ENCODE results near the gene ZNF438.

DNA sequence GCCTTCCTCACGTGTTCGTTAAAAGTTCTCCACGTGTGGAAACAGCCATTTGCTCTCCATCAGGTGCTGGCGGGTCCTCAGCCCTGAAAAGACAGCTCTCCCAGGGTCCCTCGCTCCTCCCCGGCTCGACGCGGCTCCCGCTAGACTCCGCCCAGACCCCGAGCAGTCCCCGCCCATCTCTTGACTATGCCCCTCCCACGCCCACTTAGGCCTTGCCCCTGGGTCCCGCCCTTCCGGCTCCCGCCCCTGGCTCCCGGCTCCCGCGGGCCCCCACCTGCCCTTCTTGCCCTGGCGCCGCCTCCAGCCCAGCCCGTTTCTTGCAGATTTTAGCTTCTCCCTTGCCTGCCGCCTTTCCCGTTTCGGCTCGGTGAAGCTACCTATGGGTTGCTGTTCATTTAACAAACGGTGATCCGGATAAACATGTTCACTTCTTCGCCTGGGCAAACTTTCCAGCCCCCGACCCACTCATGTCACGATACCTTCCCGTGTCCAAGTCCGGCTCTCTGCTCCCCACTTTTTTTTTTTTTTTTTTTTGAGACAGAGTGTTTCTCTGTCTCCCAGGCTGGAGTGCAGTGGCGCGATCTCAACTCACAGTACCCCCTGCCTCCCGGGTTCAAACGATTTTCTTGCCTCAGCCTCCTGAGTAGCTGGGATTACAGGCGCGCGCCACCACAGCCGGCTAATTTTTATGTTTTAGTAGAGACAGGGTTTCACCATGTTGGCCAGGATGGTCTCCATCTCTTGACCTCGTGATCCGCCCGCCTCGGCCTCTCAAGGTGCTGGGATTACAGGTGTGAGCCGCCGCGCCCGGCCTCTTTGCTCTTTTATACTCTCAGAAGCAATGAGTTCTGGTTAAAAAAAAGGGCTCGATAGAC is 830 bp upstream of the ZNF438 start:
- TF ChIP-seq LEF1 (IDR thresholded peaks at IDR 0.05; ENCODE audit: borderline replicate concordance) (no peak), BHLHE40 (IDR thresholded peaks at IDR 0.05; ENCODE audit: borderline replicate concordance) (no peak), SP1 (IDR thresholded peaks at IDR 0.05) (no peak), FOXK2 (IDR thresholded peaks at IDR 0.05) (no peak), SUZ12 (IDR thresholded peaks at IDR 0.05) (no peak), FOXA1 (IDR thresholded peaks at IDR 0.05) (no peak), PKNOX1 (IDR thresholded peaks at IDR 0.05) (no peak), CTBP1 (IDR thresholded peaks at IDR 0.05; ENCODE audit: borderline replicate concordance) (no peak), L3MBTL2 (conservative IDR thresholded peaks at IDR 0.05) (no peak), HDGF (IDR thresholded peaks at IDR 0.05; ENCODE audit: borderline replicate concordance) (no peak), NFRKB (IDR thresholded peaks at IDR 0.05) (no peak), TARDBP (IDR thresholded peaks at IDR 0.05) (no peak), ARNT (IDR thresholded peaks at IDR 0.05) (no peak), FOXM1 (IDR thresholded peaks at IDR 0.05; ENCODE audit: borderline replicate concordance) (no peak)
